ENCODE measurements around the gene BAHCC1. TPM values are rescaled to one million over a fixed set of nuclear protein-coding genes. Genes with fewer than 3 reads are reported as not detected.

The BAHCC1 gene
- total RNA-seq, 1 donor: 6.5 TPM

GRCh38 chr17:81364278-81365147 is 30.7 kb upstream of the BAHCC1 start:
- H3K4me3 ChIP-seq (ENCODE audit: low read depth, low read length): no peak overlapping the region
- TF ChIP-seq CTCF (IDR thresholded peaks at IDR 0.05; ENCODE audit: insufficient read depth, low read depth, low read length): no peak
- no peak for DNase-seq (ENCODE audit: low read depth)

- TF ChIP-seq CTCF (IDR thresholded peaks at IDR 0.05; ENCODE audit: insufficient read depth, low read depth, low read length): no peak
- DNase-seq (ENCODE audit: low read depth): peak; percentile 75
- peak overlapping the region; percentile 33 for H3K4me3 ChIP-seq (ENCODE audit: low read depth, low read length)
Observed at GRCh38 chr17:81365148-81365600, 30.1 kb upstream of the BAHCC1 start.

GRCh38 chr17:81365601-81366585 is 29.4 kb upstream of the BAHCC1 start:
- DNase-seq (ENCODE audit: low read depth): peak; percentile 72
- no peak overlapping the region for H3K4me3 ChIP-seq (ENCODE audit: low read depth, low read length)
- TF ChIP-seq CTCF (IDR thresholded peaks at IDR 0.05; ENCODE audit: insufficient read depth, low read depth, low read length): no peak

- no peak overlapping the region for H3K4me3 ChIP-seq (ENCODE audit: low read depth, low read length)
- DNase-seq (ENCODE audit: low read depth): no peak
- no peak for TF ChIP-seq CTCF (IDR thresholded peaks at IDR 0.05; ENCODE audit: insufficient read depth, low read depth, low read length)
Observed at GRCh38 chr17:81366648-81367047, 28.6 kb upstream of the BAHCC1 start.

GRCh38 chr17:81367171-81367570 is 28.1 kb upstream of the BAHCC1 start:
- H3K4me3 ChIP-seq (ENCODE audit: low read depth, low read length): no peak overlapping the region
- no peak for DNase-seq (ENCODE audit: low read depth)
- TF ChIP-seq CTCF (IDR thresholded peaks at IDR 0.05; ENCODE audit: insufficient read depth, low read depth, low read length): no peak

GRCh38 chr17:81368161-81369022 is 26.9 kb upstream of the BAHCC1 start:
- no peak for TF ChIP-seq CTCF (IDR thresholded peaks at IDR 0.05; ENCODE audit: insufficient read depth, low read depth, low read length)
- DNase-seq (ENCODE audit: low read depth): no peak
- H3K4me3 ChIP-seq (ENCODE audit: low read depth, low read length): no peak overlapping the region
